ENCODE measurements around the gene ANTXR2. TPM values are rescaled to one million over a fixed set of nuclear protein-coding genes. Genes with fewer than 3 reads are reported as not detected.

The ANTXR2 gene
- total RNA-seq, 5 donors from 2014 or later (not counting 1 experiment from before 2014, with no cell fraction given), result 45.1 to 64.3 (median 48.2) TPM

DNA sequence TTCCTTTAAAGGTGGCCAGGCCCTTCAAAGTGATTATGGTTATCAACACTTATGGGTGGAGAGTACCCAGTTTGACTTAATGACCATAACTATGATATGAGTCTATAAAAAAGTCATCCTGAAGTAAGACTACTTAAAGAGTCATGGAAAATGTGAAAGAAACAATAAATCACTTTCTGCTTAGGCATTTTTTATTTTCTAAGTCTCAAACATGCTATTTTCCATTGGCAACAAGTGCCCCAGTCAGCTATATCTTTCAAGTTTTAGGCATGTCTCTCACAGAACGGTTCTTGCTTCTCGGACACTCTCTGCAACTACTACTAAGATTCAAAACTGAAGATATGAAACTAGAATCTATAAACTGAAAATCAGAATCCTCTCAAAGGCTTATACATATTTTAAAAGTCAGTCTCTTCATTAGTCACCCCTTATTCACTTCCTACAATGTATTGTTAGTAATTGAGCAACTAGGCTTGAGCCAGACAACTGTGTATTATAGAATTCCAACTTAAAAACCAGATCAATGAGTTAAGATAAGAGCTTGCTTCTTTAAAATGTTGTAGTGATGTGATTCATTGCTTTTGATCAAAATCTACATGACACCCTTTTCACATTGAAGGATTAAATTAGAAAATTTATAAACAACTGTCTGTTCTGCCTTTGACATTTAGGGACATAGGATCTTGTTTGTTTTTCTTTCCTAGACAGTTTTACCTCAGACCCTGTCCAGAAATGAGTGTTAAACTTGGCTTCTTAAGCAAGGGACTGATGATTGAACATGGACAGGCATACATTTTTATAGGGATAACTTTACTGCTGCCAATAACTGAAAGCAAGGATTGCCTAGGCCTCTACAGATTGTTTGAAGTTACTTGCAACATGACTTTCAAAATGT lies 2.9 kb downstream of the ANTXR2 start:
- ChIA-PET POLR2A (interaction anchor here in 1 of 2 donors (0.6 kb wide), 1 partner anchor 10 kb away, joined by 3 read pairs; no protein-coding TSS in a partner anchor), CTCF (interaction anchor here in 1 of 2 donors (0.7 kb wide), 1 partner anchor 10 kb away, joined by 3 read pairs; no protein-coding TSS in a partner anchor)
- Mint-ChIP-seq H3K4me3 (peak overlapping the region; percentile 53 to 96 (median 95)), H3K36me3 (peaks cover 40% of the 10 kb centered on the region), H3K27ac (peak overlapping the region; percentile 34 to 89), H3K27me3 (no peaks in the 10 kb centered on the region), H3K4me1 (peaks cover 66 to 76% (median 75%) of the 10 kb centered on the region in 3 donors), H3K9me3 (no peaks in the 10 kb centered on the region)
- Histone ChIP-seq H3K27me3 (replicated peaks in 1 of 2; ENCODE audit: control insufficient read depth in 2 of 2, extremely low read depth in 1 of 2, insufficient read depth in 2 of 2, low read length in 1 of 2) (peaks cover 0 to 5% of the 10 kb centered on the region in 2 experiments), H3K4me1 (ENCODE audit: control insufficient read depth in 1 of 2, extremely low read depth in 1 of 2, insufficient read depth in 2 of 2, low read length in 2 of 2) (peaks cover 14 to 16% of the 10 kb centered on the region in 2 experiments), H3K4me3 (ENCODE audit: control insufficient read depth in 1 of 2, extremely low read depth in 1 of 2, low read length in 1 of 2) (no peak overlapping the region), H3K36me3 (ENCODE audit: control insufficient read depth in 2 of 2, extremely low read depth in 1 of 2, insufficient read depth in 1 of 2, low read length in 1 of 2) (peaks cover 0 to 3% of the 10 kb centered on the region in 2 donors), H3K27ac (ENCODE audit: low read length) (peak overlapping the region; percentile 93), H3K9me3 (no peaks in the 10 kb centered on the region)
- 40% methylated on average over 1 of the region's 2 CpGs for WGBS (ENCODE audit: insufficient coverage)
- ATAC-seq (replicated peaks in 1 of 4) (no peak), DNase-seq (no peak)

DNA sequence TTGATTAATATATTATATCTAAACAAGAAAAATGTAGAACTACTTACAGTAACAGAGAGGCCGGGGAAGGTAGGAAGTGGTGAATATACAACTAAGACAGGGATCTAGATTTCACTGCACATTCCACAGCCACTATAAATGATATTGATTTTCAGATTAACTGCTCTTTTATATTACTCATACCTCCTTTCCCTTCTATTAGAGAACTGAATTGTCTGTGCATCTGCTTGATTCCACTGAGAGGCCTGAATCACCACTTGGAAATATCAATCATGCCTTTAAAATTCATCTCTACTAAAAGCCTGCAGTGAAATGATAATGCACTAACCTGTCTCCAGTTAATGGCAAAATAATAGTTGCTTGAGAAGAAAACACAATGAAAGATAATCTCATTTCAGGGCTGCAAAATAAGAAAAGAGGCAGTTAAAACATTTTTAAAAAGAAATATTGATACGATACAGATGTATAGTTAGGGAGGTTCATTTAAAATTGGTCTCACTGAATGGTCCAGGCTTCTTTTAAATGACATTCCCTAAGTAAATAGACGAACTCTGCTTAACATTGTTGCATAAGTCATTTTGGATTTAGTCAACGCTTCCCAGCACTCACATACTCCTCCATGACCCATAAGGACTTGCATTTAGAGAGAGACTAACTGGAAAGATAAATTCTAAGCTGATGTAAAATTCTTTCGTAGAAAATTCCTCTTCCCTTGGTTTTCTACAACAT lies 3.8 kb downstream of the ANTXR2 start:
- Histone ChIP-seq H3K9me3 (no peaks in the 10 kb centered on the region), H3K27me3 (replicated peaks in 1 of 2; ENCODE audit: control insufficient read depth in 2 of 2, extremely low read depth in 1 of 2, insufficient read depth in 2 of 2, low read length in 1 of 2) (peaks cover 0 to 5% of the 10 kb centered on the region in 2 experiments), H3K4me3 (ENCODE audit: control insufficient read depth in 1 of 2, extremely low read depth in 1 of 2, low read length in 1 of 2) (no peak overlapping the region), H3K4me1 (ENCODE audit: control insufficient read depth in 1 of 2, extremely low read depth in 1 of 2, insufficient read depth in 2 of 2, low read length in 2 of 2) (peaks cover 12 to 16% of the 10 kb centered on the region in 2 experiments), H3K36me3 (ENCODE audit: control insufficient read depth in 2 of 2, extremely low read depth in 1 of 2, insufficient read depth in 1 of 2, low read length in 1 of 2) (peaks cover 3 to 4% of the 10 kb centered on the region in 2 donors), H3K27ac (ENCODE audit: low read length) (peak overlapping the region; percentile 93)
- peak overlapping the region; percentile 53 to 96 (median 95) for H3K4me3 Mint-ChIP-seq
- H3K36me3 Mint-ChIP-seq, result peaks cover 46% of the 10 kb centered on the region
- peak overlapping the region; percentile 66 to 89 for H3K27ac Mint-ChIP-seq
- CTCF ChIA-PET, result interaction anchor here in 1 of 2 donors (0.7 kb wide), 1 partner anchor 9 kb away, joined by 3 read pairs; no protein-coding TSS in a partner anchor
- POLR2A ChIA-PET, result interaction anchor here in 1 of 2 donors (0.6 kb wide), 1 partner anchor 9 kb away, joined by 3 read pairs; no protein-coding TSS in a partner anchor
- no peaks in the 10 kb centered on the region for H3K9me3 Mint-ChIP-seq
- peaks cover 58 to 75% (median 74%) of the 10 kb centered on the region in 3 donors for H3K4me1 Mint-ChIP-seq
- no peak for ATAC-seq (replicated peaks in 1 of 4)
- DNase-seq, result no peak
- WGBS (ENCODE audit: insufficient coverage), result 100% methylated on average over 1 of the region's 5 CpGs
- no peaks in the 10 kb centered on the region for H3K27me3 Mint-ChIP-seq

DNA sequence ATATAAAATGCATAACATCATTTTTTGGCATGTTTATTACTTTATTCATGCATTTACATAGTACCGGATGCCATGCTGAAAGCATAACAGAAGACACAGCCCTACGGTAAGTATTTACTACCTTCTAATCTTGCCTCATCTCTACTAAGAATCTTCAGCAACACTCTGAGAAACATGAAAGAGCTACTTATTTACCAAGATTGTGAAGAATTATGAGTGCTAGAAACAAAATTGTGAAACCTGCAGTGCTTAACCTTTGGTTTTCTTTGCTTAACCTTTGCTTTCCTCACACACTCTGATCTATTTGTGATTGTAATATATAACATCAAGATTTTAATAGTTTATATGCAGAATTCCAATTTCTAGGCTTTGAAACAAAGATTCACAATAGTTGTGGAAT lies 7.4 kb downstream of the ANTXR2 start:
- H3K27ac ChIP-seq (ENCODE audit: low read length), result no peak overlapping the region
- Mint-ChIP-seq H3K36me3 (peaks cover 58% of the 10 kb centered on the region), H3K4me3 (no peak overlapping the region), H3K4me1 (peaks cover 30 to 67% (median 54%) of the 10 kb centered on the region in 3 donors), H3K27me3 (no peaks in the 10 kb centered on the region), H3K27ac (no peak overlapping the region), H3K9me3 (no peaks in the 10 kb centered on the region)
- peaks cover 0 to 3% of the 10 kb centered on the region in 2 experiments for H3K4me1 ChIP-seq (ENCODE audit: control insufficient read depth in 1 of 2, extremely low read depth in 1 of 2, insufficient read depth in 2 of 2, low read length in 2 of 2)
- ATAC-seq (replicated peaks in 1 of 4), result peak in 1 of 4 experiments; percentile 17
- no peaks in the 10 kb centered on the region for H3K9me3 ChIP-seq
- no peaks in the 10 kb centered on the region for H3K27me3 ChIP-seq (replicated peaks in 1 of 2; ENCODE audit: control insufficient read depth in 2 of 2, extremely low read depth in 1 of 2, insufficient read depth in 2 of 2, low read length in 1 of 2)
- WGBS (ENCODE audit: insufficient coverage), result no CpG with 5 or more reads among the region's 2 CpGs
- no peak for DNase-seq
- no peak overlapping the region for H3K4me3 ChIP-seq (ENCODE audit: control insufficient read depth in 1 of 2, extremely low read depth in 1 of 2, low read length in 1 of 2)
- POLR2A ChIA-PET, result interaction anchor here in 1 of 2 donors (0.6 to 0.8 kb wide), 2 partner anchors 10 to 148 kb away, joined by 3 read pairs; no protein-coding TSS in a partner anchor
- CTCF ChIA-PET, result no interaction called here
- H3K36me3 ChIP-seq (ENCODE audit: control insufficient read depth in 2 of 2, extremely low read depth in 1 of 2, insufficient read depth in 1 of 2, low read length in 1 of 2), result peaks cover 3 to 4% of the 10 kb centered on the region in 2 donors

DNA sequence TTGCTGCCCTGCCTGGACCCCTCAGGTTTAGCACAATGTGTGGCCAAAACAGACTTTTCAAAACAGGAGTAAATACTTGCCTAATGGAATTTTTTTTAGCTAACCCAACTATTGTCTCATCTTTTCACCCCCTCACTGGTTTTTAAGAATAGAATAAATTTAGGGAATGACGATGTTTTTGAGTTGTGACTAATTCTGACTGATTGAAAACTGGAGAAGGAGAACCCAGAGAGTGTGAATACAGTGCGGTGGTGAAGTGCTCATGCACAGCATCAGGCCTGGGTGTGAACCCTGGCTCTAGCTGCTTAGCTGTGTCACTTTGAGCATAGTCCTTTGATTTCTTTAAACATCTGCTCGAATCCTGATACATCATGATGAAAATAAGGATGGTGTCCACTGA lies 10.5 kb downstream of the ANTXR2 start:
- ATAC-seq (replicated peaks in 1 of 4) (no peak), DNase-seq (no peak)
- Histone ChIP-seq H3K27me3 (replicated peaks in 1 of 2; ENCODE audit: control insufficient read depth in 2 of 2, extremely low read depth in 1 of 2, insufficient read depth in 2 of 2, low read length in 1 of 2) (no peaks in the 10 kb centered on the region), H3K4me1 (ENCODE audit: control insufficient read depth in 1 of 2, extremely low read depth in 1 of 2, insufficient read depth in 2 of 2, low read length in 2 of 2) (peaks cover 12 to 13% of the 10 kb centered on the region in 2 experiments), H3K36me3 (ENCODE audit: control insufficient read depth in 2 of 2, extremely low read depth in 1 of 2, insufficient read depth in 1 of 2, low read length in 1 of 2) (peaks cover 3 to 4% of the 10 kb centered on the region in 2 donors), H3K27ac (ENCODE audit: low read length) (peak overlapping the region; percentile 1), H3K4me3 (ENCODE audit: control insufficient read depth in 1 of 2, extremely low read depth in 1 of 2, low read length in 1 of 2) (no peak overlapping the region), H3K9me3 (no peaks in the 10 kb centered on the region)
- 75% methylated on average over 1 of the region's 3 CpGs for WGBS (ENCODE audit: insufficient coverage)
- no peaks in the 10 kb centered on the region for H3K9me3 Mint-ChIP-seq
- H3K4me1 Mint-ChIP-seq, result peaks cover 30 to 66% (median 53%) of the 10 kb centered on the region in 3 donors
- ChIA-PET POLR2A (no interaction called here), CTCF (no interaction called here)
- no peak overlapping the region for H3K4me3 Mint-ChIP-seq
- H3K27me3 Mint-ChIP-seq, result no peaks in the 10 kb centered on the region
- H3K27ac Mint-ChIP-seq, result peak overlapping the region; percentile 61 to 73
- H3K36me3 Mint-ChIP-seq, result peaks cover 46% of the 10 kb centered on the region

DNA sequence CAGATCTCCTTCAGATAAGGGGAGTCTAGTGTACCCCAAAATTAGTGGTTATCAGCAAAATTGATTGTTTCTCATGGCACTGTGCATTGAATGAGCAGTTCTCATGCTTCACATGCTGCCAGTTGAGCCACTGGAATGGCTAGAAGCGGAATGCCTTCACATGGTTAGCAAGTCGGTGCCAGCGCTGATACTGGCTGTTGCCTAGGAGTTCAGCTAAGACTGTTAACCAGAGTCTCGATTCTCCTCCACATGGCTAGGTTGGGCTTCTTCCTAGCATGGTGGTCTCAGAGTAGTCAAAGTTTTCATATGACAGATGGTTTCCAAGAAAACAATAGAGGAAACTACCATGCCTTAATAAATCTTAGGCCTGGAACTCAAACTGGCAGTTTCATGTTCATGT lies 12.2 kb downstream of the ANTXR2 start:
- 100% methylated on average over 4 of the region's 4 CpGs for WGBS (ENCODE audit: insufficient coverage)
- Histone ChIP-seq H3K27ac (ENCODE audit: low read length) (no peak overlapping the region), H3K9me3 (no peaks in the 10 kb centered on the region), H3K4me1 (ENCODE audit: control insufficient read depth in 1 of 2, extremely low read depth in 1 of 2, insufficient read depth in 2 of 2, low read length in 2 of 2) (peaks cover 12 to 13% of the 10 kb centered on the region in 2 experiments), H3K27me3 (replicated peaks in 1 of 2; ENCODE audit: control insufficient read depth in 2 of 2, extremely low read depth in 1 of 2, insufficient read depth in 2 of 2, low read length in 1 of 2) (no peaks in the 10 kb centered on the region), H3K4me3 (ENCODE audit: control insufficient read depth in 1 of 2, extremely low read depth in 1 of 2, low read length in 1 of 2) (no peak overlapping the region), H3K36me3 (ENCODE audit: control insufficient read depth in 2 of 2, extremely low read depth in 1 of 2, insufficient read depth in 1 of 2, low read length in 1 of 2) (peaks cover 0 to 4% of the 10 kb centered on the region in 2 donors)
- Mint-ChIP-seq H3K4me3 (no peak overlapping the region), H3K27ac (no peak overlapping the region), H3K27me3 (no peaks in the 10 kb centered on the region), H3K36me3 (peaks cover 37% of the 10 kb centered on the region), H3K9me3 (no peaks in the 10 kb centered on the region), H3K4me1 (peaks cover 26 to 65% (median 47%) of the 10 kb centered on the region in 3 donors)
- no peak for ATAC-seq (replicated peaks in 1 of 4)
- POLR2A ChIA-PET, result interaction anchor here (0.7 to 3.6 kb wide), 4 partner anchors 11 to 1121 kb away, joined by 3 to 21 read pairs (median 10); partner anchors contain the start of genes ANTXR2 (in 1 of the 2) and PAQR3 (in 1 of the 2)
- CTCF ChIA-PET, result interaction anchor here in 1 of 2 donors (1.2 to 1.5 kb wide), 2 partner anchors 9 to 65 kb away, joined by 3 to 4 read pairs; no protein-coding TSS in a partner anchor
- DNase-seq, result no peak

Data from T-cell (primary cell).